ENCODE results near the gene CLEC4M. TPM values are rescaled to one million over a fixed set of nuclear protein-coding genes. Genes with fewer than 3 reads are reported as not detected.
A peak's percentile ranks its signal among the peaks of the same experiment; 100 is the strongest.

The CLEC4M gene
- total RNA-seq, 2 donors from 2014 or later = not detected

DNA sequence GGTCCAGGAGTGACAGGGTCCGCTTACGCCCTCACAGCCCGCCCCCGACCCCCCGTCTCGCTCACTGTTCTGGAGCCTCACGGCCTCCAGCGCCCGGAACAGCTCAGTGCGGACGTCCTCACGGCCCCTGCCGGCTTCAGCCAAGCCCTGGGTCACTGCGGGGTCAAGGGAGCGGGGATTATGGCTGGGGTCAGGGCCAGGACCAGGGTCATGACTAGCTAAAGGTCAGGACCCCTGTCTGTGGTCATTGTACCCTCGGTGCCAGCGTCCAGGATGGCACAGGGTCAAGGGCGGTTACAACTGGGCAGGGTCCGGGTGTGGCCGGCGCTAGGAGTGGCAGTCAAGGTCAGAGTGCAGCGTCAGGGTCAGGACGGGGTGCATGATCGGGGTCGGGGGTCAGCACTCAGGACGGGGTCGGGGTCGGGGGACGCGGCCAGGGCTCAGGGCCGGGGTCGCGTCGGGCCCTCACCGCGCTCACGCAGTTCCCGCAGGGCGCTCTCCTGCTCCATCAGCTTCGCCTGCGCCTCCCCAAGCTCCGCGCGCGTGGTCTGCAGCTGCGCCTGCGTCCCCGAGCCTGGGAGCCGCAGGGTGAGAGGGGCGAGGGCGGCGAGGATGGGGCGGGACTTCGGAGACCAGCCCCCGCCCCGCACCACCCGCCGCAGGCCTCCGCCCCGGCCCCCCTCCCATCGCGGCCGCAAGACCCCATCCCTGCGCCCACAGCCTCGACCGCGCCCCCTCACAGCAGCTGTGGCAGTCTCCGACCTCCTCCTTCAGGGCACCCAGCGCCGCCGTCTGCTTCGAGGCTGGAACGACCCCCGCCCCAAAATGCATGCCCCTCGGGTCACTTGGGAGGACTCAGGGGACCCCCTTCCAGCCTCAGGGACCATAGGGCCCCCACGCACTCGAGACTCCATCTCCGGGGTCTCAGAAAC is 32.5 kb upstream of the CLEC4M start:
- Mint-ChIP-seq H3K4me1 (peaks cover 4% of the 10 kb centered on the region), H3K27me3 (ENCODE audit: insufficient read depth) (peaks cover 91% of the 10 kb centered on the region), H3K36me3 (ENCODE audit: low read depth) (no peaks in the 10 kb centered on the region), H3K27ac (no peak overlapping the region), H3K4me3 (peak overlapping the region; percentile 34), H3K9me3 (no peaks in the 10 kb centered on the region)
- peak; percentile 60 for DNase-seq
- no peak for TF ChIP-seq CTCF (conservative IDR thresholded peaks at IDR 0.05)
- no peaks in the 10 kb centered on the region for H3K4me1 ChIP-seq (ENCODE audit: control insufficient read depth, insufficient read depth, low read length)
- no peaks in the 10 kb centered on the region for H3K9me3 ChIP-seq (ENCODE audit: control insufficient read depth, low read length)
- no peak overlapping the region for H3K9ac ChIP-seq (ENCODE audit: extremely low read depth, low read length, poor library complexity, severe bottlenecking)
- H3K4me3 ChIP-seq (ENCODE audit: low read length) = no peak overlapping the region
- H3K27me3 ChIP-seq (ENCODE audit: control insufficient read depth, insufficient read depth, low read length, poor library complexity, severe bottlenecking) = peaks cover 92% of the 10 kb centered on the region
- H3K36me3 ChIP-seq (ENCODE audit: control insufficient read depth, insufficient read depth, low read length) = no peaks in the 10 kb centered on the region
- H3K27ac ChIP-seq (ENCODE audit: low read depth, low read length) = no peak overlapping the region
- WGBS, 2 experiments (ENCODE audit: insufficient coverage in 1 of 2, insufficient read length in 1 of 2) = 15 to 18% methylated on average over 52 to 78 of the region's 78 CpGs

GRCh38 chr19:7731218-7731595 is 31.8 kb upstream of the CLEC4M start:
- H3K9me3 Mint-ChIP-seq = no peaks in the 10 kb centered on the region
- DNase-seq = no peak
- Histone ChIP-seq H3K9ac (ENCODE audit: extremely low read depth, low read length, poor library complexity, severe bottlenecking) (no peak overlapping the region), H3K27me3 (ENCODE audit: control insufficient read depth, insufficient read depth, low read length, poor library complexity, severe bottlenecking) (peaks cover 95% of the 10 kb centered on the region), H3K9me3 (ENCODE audit: control insufficient read depth, low read length) (no peaks in the 10 kb centered on the region), H3K4me1 (ENCODE audit: control insufficient read depth, insufficient read depth, low read length) (no peaks in the 10 kb centered on the region), H3K36me3 (ENCODE audit: control insufficient read depth, insufficient read depth, low read length) (no peaks in the 10 kb centered on the region), H3K27ac (ENCODE audit: low read depth, low read length) (no peak overlapping the region), H3K4me3 (ENCODE audit: low read length) (no peak overlapping the region)
- H3K4me1 Mint-ChIP-seq = peaks cover 4% of the 10 kb centered on the region
- H3K4me3 Mint-ChIP-seq = no peak overlapping the region
- TF ChIP-seq CTCF (conservative IDR thresholded peaks at IDR 0.05) = no peak
- H3K27me3 Mint-ChIP-seq (ENCODE audit: insufficient read depth) = peaks cover 91% of the 10 kb centered on the region
- 70 to 79% methylated on average over 16 to 39 of the region's 39 CpGs for WGBS, 2 experiments (ENCODE audit: insufficient coverage in 1 of 2, insufficient read length in 1 of 2)
- no peak overlapping the region for H3K27ac Mint-ChIP-seq
- H3K36me3 Mint-ChIP-seq (ENCODE audit: low read depth) = no peaks in the 10 kb centered on the region

DNA sequence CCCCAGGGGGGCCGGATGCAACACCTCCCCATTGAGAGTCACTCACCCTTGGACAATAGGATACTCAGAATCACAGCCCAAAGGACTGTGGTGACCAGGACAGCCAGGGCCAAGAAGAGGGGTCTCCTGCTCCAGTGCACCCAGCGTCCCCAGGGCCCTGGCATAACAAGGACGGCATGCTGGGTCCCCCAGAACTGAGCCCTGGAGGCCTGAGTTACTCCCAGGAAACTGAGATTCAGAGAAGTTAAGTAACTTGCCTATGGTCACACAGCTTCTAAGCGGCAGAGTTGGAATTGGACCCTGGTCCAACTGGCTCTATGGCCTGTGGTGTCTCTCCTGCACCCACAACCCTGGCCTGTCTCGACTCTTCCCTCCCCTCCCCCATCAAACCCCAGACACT is 31.4 kb upstream of the CLEC4M start:
- Histone ChIP-seq H3K36me3 (ENCODE audit: control insufficient read depth, insufficient read depth, low read length) (no peaks in the 10 kb centered on the region), H3K27ac (ENCODE audit: low read depth, low read length) (no peak overlapping the region), H3K4me1 (ENCODE audit: control insufficient read depth, insufficient read depth, low read length) (no peaks in the 10 kb centered on the region), H3K9me3 (ENCODE audit: control insufficient read depth, low read length) (no peaks in the 10 kb centered on the region), H3K4me3 (ENCODE audit: low read length) (no peak overlapping the region), H3K27me3 (ENCODE audit: control insufficient read depth, insufficient read depth, low read length, poor library complexity, severe bottlenecking) (peaks cover 91% of the 10 kb centered on the region), H3K9ac (ENCODE audit: extremely low read depth, low read length, poor library complexity, severe bottlenecking) (no peak overlapping the region)
- Mint-ChIP-seq H3K4me1 (peaks cover 4% of the 10 kb centered on the region), H3K4me3 (no peak overlapping the region), H3K27me3 (ENCODE audit: insufficient read depth) (peaks cover 92% of the 10 kb centered on the region), H3K36me3 (ENCODE audit: low read depth) (no peaks in the 10 kb centered on the region), H3K27ac (no peak overlapping the region), H3K9me3 (no peaks in the 10 kb centered on the region)
- WGBS, 2 experiments (ENCODE audit: insufficient coverage in 1 of 2, insufficient read length in 1 of 2) = 76 to 83% methylated on average over 4 to 5 of the region's 5 CpGs
- DNase-seq = no peak
- no peak for TF ChIP-seq CTCF (conservative IDR thresholded peaks at IDR 0.05)

Measured in endodermal cell (in vitro differentiated cells).